Measurements from ENCODE around the gene DLG1.
A peak's percentile ranks its signal among the peaks of the same experiment; 100 is the strongest.

Gene DLG1

DNA sequence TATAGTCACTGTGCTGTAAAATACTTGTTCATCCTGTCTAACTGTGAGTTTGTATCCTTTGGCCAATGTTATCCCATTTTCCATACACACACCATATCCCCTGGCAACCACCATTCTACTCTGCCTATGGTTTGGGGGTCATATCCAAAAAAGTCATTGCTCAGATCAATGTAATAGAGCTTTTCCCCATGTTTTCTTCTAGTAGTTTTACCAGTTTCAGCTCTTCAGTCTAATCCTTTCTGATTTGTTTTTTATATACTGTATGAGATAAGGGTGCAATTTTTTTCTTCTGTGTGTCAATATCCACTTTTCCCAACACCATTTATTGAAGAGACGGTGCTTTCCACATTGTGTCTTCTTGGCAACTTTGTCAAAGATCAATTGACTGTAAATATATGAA is 14.0 kb upstream of the DLG1 start:
- no peak for DNase-seq

DNA sequence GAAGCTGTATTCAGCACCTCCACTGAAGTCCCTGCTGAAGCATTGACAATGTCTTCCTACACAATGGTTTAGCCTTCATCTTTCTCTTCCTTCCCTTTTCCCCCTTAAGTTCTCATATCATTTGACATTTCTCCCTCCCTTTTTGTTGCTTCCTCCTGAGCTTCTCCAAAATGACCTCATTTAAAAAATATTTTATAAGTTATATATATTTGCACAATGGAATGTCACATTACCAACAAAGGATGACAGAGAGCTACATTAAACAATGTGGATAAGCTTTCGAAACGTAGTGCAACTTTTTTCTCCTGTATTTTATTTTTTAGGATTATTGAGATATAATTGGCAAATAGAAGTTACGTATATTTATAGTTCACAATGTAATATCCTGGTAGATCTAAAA is 13.2 kb upstream of the DLG1 start:
- DNase-seq = no peak

DNA sequence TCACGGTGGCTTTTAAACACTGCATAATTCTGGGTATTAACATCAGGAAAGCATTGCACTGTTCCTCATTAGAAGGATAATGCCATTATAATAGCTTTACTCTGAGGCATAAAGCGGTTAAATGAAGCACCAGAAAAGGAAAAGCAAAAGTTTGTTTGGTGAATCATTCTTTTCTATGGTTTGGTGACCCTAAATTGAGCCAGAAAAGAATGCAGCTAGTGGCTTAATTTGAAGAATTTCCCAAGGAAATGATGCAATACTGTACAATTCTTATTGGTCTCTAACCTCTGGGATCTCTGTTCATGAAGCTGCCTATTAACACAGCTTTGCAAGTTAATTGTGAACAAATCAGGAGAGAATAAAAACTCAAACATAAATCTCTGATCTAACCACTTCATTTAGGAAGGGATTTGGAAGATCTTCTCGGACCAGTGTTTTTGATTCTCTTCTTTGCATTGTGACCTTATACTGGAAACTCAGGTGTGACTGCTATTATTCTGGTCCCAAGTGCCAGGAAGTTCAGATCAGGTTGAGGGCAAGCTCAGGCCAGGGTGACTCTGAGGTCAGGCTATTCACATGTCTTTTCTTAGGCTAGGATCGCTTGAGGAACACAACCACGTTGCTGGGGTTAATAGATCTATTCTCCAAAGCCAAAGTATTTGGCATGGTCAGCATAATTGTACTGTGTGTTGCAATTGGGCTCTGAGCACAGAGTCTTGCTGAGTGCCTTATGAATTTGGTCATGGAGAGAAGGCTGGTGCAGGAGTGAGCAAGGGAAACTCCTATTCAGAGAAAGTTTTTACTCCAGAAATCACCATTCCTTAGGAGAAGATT is 11.3 kb upstream of the DLG1 start:
- no peak for DNase-seq

DNA sequence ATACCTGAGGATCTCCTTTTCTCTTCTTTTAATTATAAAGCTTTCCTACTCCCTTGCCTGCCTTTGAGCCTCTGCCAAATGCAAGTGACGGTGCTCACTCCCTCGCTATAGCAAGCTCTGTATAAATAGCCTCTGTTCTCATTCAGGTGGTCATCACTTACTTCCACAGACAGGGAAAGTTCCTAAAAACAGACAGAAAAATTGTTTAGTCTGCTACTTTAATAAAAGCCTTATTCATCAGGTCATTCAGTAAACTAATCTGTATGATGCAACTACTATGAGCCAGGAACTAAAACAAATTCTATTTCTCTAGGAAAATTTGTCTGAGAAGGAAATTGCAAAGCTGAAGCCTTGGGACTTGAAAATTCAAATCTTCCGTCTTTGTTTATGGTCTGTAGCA is 10.2 kb upstream of the DLG1 start:
- no peak for DNase-seq

DNA sequence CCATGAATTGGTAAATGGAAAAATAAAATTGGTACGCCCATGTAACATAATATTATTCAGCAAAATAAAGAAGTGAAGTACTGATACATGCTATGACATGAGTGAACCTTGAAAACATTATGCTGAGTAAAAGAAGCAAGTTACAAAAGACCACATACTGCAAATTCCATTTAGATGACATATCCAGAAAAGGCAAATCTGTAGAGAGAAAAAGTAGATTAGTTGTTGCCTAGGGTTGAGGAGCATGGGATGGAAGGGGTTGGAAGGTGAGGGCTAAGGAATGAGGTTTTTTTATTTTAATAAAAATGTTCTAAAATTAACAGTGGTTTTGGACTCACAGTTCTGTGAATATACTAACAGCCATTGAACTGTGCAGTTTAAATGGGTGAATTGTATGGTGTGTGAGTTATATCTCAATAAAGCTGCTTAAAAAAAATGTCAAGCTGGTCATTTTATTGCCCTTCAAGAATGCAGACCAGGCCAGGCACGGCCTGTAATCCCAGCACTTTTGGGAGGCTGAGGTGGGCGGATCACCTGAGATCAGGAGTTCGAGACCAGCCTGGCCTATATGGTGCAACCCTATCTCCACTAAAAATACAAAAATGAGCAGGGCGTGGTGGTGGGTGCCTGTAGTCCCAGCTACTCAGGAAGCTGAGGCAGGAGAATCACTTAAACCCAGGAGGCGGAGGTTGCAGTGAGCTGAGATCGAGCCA is 8.1 kb upstream of the DLG1 start:
- DNase-seq = no peak

DNA sequence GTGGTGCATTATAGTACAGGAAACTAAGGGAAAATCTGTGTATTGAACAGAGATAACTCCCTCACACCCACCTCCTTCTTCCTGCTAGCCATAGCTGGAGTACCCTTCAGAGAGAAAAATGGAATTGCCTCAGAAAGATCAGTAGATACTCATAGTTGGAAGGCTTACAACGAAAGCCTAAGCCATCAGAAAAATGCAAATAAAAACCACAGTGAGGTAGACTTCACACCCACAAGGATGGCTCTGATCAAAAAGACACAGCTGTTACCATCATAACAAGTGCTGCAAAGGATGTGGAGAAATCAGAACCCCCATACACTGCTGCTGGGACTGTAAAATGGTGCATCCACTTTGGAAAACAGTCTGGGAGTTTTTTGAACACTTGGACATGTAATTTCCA is 7.4 kb upstream of the DLG1 start:
- no peak for DNase-seq

DNA sequence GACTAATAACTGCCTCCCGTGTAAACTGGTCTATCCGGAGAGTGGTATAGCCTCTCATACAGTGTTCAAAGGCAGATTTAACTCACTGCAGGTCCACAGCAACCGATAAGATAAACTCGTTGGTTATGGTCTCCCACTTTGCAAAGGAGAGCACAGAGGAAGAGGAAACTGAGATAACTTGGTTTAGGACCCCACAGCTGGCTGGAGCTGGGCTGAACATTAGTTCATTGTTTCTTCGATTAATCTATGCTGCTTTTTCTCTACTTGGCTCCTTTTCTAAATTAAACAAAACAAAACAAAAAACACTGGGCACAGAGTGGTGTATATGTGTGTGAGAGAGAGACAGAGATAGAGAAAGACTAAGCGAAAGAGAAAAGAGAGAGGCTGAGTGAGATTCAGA is 5.0 kb upstream of the DLG1 start:
- DNase-seq = no peak

DNA sequence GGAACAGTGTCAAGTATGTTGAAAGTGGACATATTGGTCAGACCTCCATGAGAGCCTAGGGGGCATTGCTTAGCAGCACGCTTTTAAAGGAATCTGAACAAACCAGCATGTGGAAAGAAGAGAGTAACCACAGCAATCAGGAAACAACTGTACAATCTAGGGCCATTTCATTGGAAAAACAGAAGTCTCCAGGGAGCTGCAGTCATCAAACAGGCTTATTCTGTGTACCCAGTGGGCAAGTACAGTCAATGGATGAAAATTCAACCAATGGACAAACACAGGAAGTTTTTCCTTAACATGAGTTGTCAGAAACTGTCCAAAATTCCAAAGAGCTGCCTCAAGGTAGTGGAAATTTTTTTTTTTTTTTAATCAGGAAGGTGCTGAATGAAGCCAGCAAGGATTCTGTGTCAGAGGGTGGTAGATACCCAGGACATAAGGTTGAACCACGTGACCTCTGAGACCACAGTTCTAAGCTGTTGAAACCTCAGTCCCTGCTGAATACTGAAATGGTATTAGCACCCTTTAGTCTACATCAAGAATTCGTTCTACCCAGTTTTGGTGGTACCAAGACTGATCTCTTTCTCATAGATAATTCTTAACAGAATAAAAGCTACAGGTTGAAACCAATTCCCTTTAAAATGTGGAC is 4.4 kb upstream of the DLG1 start:
- no peak for DNase-seq

DNA sequence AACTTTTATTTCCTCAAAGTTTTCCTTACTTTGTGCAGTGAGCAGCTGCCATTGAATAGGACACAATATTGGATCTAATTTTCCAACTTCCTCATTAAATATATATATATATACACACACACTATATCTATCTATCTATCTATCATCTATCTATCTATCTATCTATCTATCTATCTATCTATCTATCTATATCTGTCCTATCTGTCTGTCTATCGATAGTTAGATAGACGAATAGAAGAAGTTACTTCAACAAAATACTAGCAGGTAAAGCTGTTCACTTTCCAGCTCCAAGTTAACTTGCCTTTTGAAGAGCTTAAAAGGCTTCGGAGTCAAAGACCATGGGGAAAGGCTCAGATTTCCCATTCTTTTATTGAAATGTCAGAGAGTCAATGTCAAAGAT is 3.6 kb upstream of the DLG1 start:
- DNase-seq = no peak

DNA sequence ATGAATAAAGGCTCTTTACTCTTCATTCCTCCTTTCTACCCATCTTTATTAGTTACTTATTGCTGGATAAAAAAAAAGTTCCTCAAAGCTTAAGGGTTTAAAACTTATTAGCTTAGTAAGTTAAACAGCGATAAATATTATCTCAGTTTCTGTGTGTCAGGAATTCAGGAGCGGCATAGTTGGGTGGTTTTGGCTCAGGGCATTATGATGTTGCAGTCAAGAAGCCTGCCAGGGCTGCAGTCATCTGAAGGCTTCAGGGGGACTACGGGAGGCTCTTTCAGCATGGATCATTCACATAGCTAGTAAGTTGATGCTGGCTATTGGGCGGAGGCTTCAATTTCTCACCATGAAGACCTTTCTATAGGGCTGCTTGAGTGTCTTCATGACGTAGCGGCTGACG is 1.9 kb upstream of the DLG1 start:
- DNase-seq = no peak

DNA sequence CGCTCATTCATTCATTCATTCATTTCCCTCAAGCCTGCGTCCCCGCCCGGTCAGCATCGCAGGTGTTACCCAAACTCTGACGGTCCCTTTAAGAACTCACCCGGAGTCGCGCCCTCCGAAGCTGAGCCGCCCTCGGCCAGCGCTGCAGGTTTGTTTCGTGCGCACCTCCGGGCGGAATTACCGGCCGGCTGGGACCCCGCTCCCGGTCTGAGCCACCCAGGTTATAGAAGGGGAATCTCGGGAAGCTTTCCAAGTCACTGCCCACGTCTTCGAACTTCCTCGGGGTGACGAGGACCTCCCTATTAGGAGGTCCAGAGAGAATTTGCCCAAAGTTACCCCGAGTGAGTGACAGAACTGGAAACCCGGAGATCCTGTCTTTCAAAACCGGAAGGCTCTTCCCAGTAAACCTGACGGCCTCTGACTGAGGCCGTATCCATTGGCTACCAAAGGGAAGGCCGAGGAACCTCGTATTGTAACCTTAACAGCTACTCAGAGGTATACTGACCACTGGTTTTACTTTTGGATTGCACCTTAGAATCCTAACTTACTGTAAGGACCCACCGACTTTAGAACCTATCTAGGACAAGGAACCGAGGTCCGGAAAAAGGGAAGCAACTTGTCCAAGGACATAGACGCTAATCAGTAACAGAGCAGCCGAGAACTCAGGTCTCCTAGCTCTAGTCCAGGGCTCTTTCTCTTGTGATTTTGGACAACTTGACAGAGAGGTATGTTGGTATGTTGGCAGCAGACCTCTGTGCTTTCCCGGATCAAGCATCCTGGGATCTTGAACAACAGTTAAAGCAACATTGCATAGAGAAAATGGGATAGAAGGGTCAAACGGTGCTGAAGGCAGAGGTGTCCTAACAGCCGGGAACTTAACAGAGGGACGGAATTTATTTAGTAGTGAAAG is 788 bp upstream of the DLG1 start:
- DNase-seq = peak; percentile 7

DNA sequence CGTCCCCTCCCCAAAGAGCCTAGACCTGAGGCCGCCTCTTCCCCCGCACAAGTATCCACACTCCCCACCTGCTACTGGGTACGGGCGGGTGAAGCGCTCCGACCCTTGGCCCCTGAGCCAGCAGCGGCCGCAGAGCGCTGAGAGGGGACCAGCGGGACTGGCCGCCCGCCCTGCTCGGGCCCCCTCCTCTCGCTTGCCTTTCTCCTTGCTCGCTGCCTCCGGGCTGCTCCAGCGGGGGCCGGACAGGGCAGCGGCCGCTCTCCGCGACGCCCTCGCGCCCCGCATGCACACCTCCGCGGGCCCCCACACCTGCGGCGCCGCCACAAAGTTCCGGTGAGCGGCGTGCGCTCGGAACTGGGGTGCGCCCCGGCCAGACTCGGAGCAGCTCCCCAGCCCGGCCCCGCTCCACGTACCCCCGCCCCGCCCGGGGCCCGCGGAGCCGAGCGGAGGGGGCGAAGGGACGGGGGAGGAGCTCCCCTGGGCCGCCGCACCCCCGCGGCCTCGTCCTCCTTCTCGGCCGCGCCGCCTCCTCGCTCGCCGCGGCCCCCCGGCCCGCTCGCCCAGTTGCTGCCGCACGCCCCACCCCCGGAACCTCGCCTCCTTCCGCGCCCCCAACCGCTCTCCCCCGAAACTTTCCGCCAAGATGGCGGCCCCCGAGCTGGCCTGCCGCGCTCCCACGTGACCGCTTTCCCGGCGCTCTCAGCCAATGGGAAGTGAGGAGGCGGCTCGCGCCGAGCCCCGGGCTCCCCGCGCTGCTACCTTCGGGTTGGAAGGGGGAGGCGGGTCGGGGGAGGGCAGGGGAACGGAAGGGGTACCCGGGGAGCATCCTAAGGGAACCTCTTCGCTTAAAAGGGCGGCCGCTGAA is 704 bp downstream of the DLG1 start:
- peak; percentile 84 for DNase-seq

DNA sequence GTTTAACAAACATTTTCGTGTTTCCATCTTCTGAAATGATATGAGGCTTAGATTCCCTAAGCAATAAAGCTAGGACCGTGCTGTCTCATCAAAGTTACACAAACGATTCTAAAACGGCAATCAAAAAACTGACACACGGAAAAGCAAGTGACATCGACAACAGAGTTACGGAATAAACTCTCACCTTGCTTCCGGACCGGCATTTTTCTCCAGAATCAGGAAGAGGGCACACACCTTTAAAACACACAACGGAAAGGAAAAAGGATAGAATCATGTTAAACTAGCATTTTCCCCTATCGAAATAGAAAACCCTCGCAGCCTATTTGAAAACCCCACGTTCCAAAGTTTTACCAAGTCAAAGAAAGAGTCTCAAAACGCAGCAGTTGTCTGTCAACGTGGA is 1.4 kb downstream of the DLG1 start:
- DNase-seq = no peak

DNA sequence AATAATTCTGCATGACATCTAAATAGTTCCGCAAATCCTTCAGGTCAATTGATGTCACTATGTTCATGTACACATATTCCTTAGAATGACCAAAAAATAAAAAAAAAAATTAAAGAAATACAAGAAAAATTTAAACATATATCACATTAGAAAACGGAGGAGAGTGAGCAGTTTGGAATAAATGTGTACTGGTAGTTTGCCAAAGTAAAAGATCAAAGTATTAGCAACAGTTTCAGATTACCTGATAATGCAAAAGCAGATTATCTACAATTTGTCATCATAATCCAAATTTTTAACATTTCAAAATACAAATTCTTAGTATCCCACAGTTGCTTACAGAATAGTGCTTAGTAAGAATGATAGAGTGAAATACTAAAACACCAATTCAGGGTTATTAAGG is 1.9 kb downstream of the DLG1 start:
- no peak for DNase-seq

DNA sequence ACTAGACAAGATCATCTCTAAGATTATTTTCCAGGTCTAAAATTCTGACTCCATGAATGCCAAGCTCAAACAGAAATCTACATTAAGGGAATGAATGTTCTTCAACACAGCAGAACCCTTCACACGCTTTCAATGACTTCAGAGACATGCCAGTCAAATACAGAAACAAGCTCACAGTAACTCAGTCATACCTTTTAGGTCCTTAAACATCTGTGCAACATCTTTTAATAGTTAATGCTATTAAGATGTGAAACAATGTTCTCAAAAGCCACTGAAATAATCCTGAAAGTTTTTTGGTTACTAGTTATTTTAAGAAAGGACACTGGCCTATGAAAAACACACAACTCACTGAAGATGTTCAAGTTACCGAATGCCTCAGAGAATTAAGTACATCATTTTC is 2.5 kb downstream of the DLG1 start:
- DNase-seq = no peak

DNA sequence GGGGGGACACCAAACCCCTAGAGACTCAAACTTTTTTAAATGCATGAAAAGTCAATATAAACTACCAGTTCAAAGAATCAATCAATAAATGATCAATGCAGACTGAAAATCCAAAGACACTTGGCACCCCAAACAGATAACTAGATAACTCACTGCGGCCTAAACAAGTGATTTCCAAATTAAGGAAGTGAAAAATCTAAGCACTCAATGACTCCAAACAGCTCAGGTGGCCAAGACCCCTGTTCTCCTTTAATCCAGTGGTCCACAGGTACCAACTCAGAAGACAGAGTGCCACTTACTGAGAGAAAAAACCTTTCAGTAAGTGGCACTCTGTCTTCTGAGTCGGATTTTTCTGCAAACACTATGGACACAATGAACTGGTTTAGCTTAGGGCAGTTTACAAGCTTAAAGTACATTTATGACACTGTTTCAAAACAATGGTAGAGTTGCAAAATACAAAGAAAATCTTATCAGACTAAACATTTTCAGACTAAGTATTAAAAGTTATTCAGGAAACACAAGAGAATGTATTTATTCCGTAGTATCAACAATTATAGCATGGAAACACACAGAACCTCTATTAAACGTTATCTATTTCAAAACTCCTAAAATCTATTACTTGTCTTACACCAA is 4.7 kb downstream of the DLG1 start:
- no peak for DNase-seq

DNA sequence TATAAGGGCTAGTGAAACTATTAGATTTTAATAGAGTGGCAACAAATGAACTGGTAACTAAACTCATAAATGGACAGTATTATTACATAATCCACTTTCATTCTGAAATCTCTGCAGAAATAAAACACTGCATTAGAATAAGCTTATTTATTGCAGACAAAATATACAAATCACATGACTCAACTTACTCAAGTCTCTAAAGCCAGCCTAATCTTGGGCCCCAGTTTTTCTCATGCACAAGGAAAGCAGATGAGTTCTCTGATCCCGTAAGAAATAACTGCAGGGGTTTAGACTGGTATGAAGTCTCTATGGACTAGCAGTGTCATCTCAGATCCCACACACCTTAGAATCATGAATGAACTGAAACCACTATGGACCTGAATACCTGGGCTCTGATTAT is 5.8 kb downstream of the DLG1 start:
- no peak for DNase-seq

DNA sequence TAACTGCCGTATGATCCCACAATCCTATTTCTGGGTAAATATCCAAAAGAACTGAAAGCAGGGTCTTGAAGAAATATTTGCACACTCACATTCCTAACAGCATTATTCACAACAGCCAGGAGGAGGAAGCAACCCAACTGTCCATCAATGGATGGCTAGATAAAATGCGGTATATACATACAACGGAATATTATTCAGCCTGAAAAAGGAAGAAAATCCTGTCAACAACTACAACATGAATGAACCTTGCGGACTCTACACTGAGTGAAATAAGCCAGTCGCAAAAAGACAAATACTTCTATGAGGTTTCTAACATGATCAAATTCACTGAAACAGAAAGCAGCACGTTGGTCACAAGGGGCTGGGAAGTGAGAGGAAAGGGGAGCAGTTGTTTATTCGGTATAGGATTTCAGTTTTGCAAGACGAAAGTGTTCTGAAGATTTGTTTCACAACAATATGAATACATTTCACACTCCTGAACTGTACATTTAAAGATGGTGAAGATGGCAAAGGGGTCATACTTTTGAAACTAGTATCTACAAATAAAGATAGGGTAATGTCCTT is 6.2 kb downstream of the DLG1 start:
- no peak for DNase-seq

DNA sequence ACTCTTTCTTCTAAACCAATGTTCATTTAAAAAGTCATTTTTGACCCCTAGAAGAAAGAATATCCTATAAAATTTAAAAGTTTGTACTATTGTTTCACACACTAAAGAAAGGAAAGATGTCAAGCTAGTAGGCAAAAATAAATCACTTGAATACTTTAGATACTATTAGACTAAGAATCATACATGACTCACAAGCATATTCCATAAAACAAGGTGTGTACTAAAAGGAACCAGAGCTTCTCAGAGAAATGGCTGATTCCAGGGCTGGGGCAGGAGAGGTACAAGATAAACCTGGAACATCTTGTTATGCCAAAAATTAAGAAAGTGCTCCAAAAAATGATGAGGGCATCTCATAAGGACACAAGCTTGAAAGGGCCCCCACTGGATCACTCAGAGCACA is 8.7 kb downstream of the DLG1 start:
- DNase-seq = no peak

DNA sequence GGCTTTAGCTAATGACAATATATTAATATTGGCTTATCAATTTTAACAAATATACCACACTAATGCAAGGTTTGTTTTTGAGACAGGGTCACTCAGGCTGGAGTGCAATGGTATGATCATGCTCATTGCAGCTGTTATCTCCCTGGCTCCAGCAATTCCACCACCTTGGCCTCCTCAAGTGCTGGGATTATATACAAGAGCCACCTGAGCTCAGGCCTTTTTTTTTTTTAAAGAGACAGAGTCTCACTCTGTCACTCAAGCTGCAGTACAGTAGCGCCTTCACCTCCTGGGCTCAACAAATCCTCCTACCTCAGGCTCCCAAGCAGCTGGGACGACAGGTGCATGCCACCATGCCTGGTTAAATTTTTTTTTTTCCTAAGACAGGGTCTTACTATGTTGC is 11.7 kb downstream of the DLG1 start:
- no peak for DNase-seq

DNA sequence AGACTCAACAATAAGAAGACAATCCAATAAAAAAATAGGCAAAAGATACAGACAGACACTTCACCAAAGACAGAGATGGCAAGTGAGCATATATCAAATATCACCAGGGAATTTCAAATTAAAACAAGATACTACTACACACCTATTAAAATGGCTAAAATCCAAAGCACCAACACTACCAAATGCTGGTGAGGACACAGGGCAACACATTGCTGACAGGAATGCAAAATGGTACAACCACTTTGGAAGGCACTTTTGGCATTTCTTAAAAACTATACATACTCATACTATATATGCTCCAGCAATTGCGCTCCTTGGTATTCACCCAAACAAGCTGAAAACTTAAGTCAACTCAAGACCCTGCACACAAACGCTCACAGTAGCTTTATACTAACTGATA is 12.9 kb downstream of the DLG1 start:
- DNase-seq = no peak
